Liver (tissue), 3 donors: ENCODE data around the gene MR1.

ENCODE experiments used
- CTCF ChIP-seq: fragments of 150-350 bp; IDR thresholded peaks from 2 replicates; pipeline ENCODE4 v1.5.1; 2017; ENCODE audit warnings: improper control_type of control experiment, low read depth, low read length; ENCODE audit not compliant: missing input control
- JUND ChIP-seq, 2 donors: IDR thresholded peaks; 2 replicates each; pipeline ENCODE4 v1.6.1; 2016; ENCODE audit warnings: antibody characterized with exemption in 2 of 2
- REST ChIP-seq: IDR thresholded peaks from 2 replicates; pipeline ENCODE4 v1.6.1; 2016; ENCODE audit warnings: antibody characterized with exemption, mild to moderate bottlenecking
- TAF1 ChIP-seq: conservative IDR thresholded peaks from 2 replicates; pipeline ENCODE4 v1.6.1; 2016; ENCODE audit warnings: antibody characterized with exemption, mild to moderate bottlenecking
- donor health status: healthy.
- donor health status: healthy.

GRCh38 chr1:181037386-181037785 is 3.6 kb downstream of the MR1 start:
- TF ChIP-seq CTCF = no peak
- TF ChIP-seq JUND (IDR thresholded peaks at IDR 0.05) = no peak
- no peak for TF ChIP-seq TAF1
- no peak for TF ChIP-seq REST
